Bronchial epithelial cell (primary cell): ENCODE measurements around the gene ADGRV1. TPM values are rescaled to one million over a fixed set of nuclear protein-coding genes. Genes with fewer than 3 reads are reported as not detected.

Experiments
- DNase-seq: peaks from one replicate; pipeline ENCODE4 v3.0.0-alpha.2; 2010; ENCODE audit warnings: low read depth
- FAIRE-seq: peaks from 2 replicates; lab custom pipeline; 2011; peaks lifted over from hg19 to GRCh38; lab: Jason Lieb, UNC
- H3K27me3 ChIP-seq: 2 replicates; pipeline ENCODE4 v1.5.1; 2011; ENCODE audit warnings: low read length; ENCODE audit not compliant: control insufficient read depth, insufficient read depth
- H3K36me3 ChIP-seq: 2 replicates; pipeline ENCODE4 v1.5.1; 2011; ENCODE audit warnings: low read length; ENCODE audit not compliant: control insufficient read depth, insufficient read depth
- H3K4me3 ChIP-seq: 2 replicates; pipeline ENCODE4 v1.5.1; 2011; ENCODE audit warnings: mild to moderate bottlenecking, low read depth, low read length, control low read depth
- CTCF ChIP-seq: IDR thresholded peaks from 2 replicates; pipeline ENCODE4 v1.5.1; 2011; ENCODE audit warnings: mild to moderate bottlenecking, moderate library complexity, low read length, control low read depth, inconsistent platforms; ENCODE audit not compliant: insufficient read depth, severe bottlenecking
- total RNA-seq: library from RNA; depleted of rRNA; stranded (reverse); fragments of >200 nt; gene quantifications from 2 replicates; pipeline ENCODE4 v1.2.1, GENCODE V29; 2014

Gene ADGRV1
- total RNA-seq, 1 donor from 2014 or later: 1.6 TPM

GRCh38 chr5:91158011-91158410, 599.4 kb downstream of the ADGRV1 start:
- no peak for DNase-seq
- no peak for FAIRE-seq
- no peak for TF ChIP-seq CTCF
- no peak overlapping the region for H3K4me3 ChIP-seq
- H3K27me3 ChIP-seq: no peaks in the 10 kb centered on the region
- no peaks in the 10 kb centered on the region for H3K36me3 ChIP-seq

GRCh38 chr5:91159647-91160046, 601.0 kb downstream of the ADGRV1 start:
- Histone ChIP-seq H3K27me3 (no peaks in the 10 kb centered on the region), H3K36me3 (no peaks in the 10 kb centered on the region), H3K4me3 (no peak overlapping the region)
- TF ChIP-seq CTCF: no peak
- DNase-seq: no peak
- no peak for FAIRE-seq

GRCh38 chr5:91160714-91161285, 602.2 kb downstream of the ADGRV1 start:
- DNase-seq: peak; percentile 72
- Histone ChIP-seq H3K36me3 (no peaks in the 10 kb centered on the region), H3K27me3 (no peaks in the 10 kb centered on the region), H3K4me3 (no peak overlapping the region)
- TF ChIP-seq CTCF: no peak
- no peak for FAIRE-seq

- Histone ChIP-seq H3K36me3 (no peaks in the 10 kb centered on the region), H3K27me3 (no peaks in the 10 kb centered on the region), H3K4me3 (no peak overlapping the region)
- TF ChIP-seq CTCF: no peak
- DNase-seq: peak; percentile 98
- peak; percentile 70 for FAIRE-seq
Measured at GRCh38 chr5:91162534-91163381, 604.2 kb downstream of the ADGRV1 start.

- no peak overlapping the region for H3K4me3 ChIP-seq
- H3K27me3 ChIP-seq: no peaks in the 10 kb centered on the region
- no peaks in the 10 kb centered on the region for H3K36me3 ChIP-seq
- DNase-seq (no peak), FAIRE-seq (no peak)
- TF ChIP-seq CTCF: no peak
Measured at GRCh38 chr5:91164424-91164823, 605.8 kb downstream of the ADGRV1 start.
